ENCODE measurements around the gene BMP8B.
"Not testable (repeated sequence)": the region's sequence is repeated elsewhere in the genome, so short reads cannot be mapped to it uniquely, and the experiment has no call there.

The BMP8B gene

GRCh38 chr1:39788758-39789570, at the start of gene BMP8B:
BMP8B (minus strand) TSS chr1:39788865; CDS start chr1:39788485, 380 bp downstream.
- no peak for DNase-seq

DNA sequence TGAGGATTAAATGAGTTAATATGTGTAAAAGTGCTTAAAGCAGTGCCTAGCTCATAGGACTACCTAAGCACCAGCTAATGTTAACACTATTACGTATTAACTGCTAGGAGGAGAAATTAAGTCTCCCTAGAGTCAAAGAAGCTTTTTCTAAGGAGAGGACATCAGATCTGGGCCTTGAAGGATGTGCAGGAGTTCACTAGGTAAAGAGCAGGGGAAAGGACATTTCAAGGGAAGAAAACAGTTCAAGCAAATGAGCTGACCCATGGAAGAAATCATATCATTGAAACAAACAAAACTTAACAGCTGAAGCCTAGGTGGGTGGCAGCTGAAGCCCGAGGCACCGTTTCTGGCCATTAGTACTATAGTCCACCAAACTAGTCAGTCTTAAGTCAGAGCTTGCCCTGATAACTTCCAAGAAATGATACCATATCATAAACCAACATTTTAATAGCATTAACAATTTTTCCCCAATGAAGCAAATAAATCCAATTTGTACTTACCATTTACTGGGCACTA, 48.0 kb upstream of the BMP8B start:
- DNase-seq, result no peak

- DNase-seq, result no peak
These were observed 47.4 kb upstream of the BMP8B start for GRCh38 chr1:39835935-39836594.

DNA sequence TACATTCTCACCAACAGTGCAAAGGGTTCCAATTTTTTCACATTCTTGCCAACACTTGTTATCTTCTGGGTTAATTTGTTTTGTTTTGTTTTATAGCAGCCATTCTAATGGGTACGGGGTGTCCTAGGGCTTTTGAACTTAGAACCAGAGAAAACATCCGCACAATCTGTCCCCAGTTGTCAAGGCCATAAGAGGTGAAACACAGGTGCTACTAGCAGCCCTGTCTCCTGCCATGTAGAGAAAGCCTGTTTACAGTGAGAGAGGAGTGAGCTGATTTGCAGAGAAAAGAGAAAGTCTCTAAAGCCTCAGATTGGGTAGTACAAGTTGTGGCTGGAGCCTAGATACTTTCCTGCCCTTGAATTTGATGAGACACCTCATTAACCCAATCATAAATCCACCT, 46.4 kb upstream of the BMP8B start:
- no peak for DNase-seq

GRCh38 chr1:39833621-39834385, 45.1 kb upstream of the BMP8B start:
- DNase-seq, result no peak

DNA sequence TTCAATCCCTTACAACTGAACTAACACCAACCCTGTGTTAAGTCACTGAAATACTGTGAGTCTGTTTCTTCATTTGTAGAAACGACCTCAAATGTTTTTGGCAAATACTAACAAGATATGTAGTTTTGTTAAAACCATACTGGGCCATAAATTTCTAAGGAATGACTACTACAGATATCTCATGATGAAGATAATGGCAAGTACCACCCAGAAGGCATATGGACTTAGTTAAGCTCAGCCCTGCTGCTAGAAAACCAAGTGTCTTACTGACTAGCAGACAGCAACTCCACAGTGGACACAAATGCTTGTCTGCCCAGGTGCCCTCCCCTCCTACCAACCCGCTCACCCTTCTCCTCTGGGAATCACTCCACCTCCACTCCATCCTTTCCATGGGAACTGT, 44.5 kb upstream of the BMP8B start:
- no peak for DNase-seq

- DNase-seq, result no peak
These were observed 43.6 kb upstream of the BMP8B start for GRCh38 chr1:39832294-39832693.

DNA sequence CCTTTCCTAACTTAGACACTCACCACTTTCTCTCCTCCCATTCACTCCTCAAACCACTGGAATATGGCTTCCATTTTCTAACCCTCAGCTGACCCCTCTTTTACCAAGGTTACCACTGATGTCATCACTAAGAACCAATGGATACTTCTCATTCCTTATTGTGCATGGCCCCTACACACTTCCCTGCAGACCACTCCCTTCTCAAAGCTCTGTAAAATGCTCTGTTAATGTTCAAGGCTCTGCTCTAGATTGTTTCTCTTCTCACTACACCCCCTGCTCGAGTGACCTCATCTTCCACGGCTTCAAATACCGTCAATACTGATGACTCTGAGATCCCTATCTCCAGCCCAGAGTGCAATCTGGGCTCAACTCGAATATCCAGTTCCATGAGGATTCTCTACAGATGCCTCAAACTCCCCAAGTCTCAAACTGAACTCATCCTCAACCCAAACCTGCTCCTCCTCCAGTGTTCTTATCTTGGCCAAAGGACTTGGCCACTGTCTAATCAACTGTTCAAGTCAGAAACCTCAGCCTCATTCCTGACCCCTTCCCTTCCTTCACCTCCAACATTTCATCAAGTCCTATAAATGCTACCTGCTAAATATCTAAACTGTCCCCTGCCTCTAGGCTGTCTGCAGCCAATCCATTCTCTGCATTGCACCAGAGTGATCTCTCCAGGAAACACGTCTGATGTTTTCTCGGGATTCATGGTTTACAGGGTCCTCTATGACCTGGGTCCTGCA, 41.3 kb upstream of the BMP8B start:
- DNase-seq, result no peak

DNA sequence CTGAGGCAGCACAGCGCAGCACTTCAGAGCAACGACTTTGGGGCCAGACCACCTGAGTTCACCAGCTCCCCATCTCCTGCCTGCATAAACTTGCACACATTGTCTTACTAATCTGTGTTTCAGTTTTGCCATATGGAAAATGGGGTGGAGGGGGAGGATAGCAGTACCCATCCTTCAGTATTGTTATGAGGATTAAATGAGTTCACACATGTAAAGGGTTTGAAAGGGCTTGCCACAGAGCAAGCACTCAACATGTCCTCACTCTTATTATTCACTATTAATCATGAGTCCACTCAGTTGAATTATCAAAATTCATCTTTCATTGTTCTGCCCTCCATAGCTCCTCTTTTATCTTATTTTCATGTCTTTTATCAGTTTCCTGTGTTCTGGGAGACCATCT, 40.1 kb upstream of the BMP8B start:
- DNase-seq, result no peak

GRCh38 chr1:39828255-39828654, 39.6 kb upstream of the BMP8B start:
- DNase-seq, result not testable (repeated sequence)

DNA sequence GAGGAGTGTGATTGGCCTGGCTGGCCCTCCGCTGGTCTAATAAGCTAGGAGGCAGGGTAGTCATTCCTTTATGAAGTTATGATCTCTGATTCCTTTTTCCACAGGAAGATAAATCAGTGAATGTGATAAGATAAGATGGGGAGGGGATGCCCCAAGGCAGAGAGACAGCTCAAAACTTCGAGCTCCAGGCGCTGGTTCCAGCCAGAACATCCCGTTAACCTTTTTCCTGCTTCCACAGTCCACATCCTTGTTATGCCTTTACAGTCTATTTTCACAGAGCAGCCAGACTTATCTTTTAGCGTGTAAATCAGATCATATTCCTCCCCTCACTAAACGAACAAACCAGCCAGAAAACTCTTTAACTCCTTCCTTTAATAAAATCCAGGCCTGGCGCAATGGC, 38.5 kb upstream of the BMP8B start:
- no peak for DNase-seq

GRCh38 chr1:39826583-39826982, 37.9 kb upstream of the BMP8B start:
- no peak for DNase-seq

DNA sequence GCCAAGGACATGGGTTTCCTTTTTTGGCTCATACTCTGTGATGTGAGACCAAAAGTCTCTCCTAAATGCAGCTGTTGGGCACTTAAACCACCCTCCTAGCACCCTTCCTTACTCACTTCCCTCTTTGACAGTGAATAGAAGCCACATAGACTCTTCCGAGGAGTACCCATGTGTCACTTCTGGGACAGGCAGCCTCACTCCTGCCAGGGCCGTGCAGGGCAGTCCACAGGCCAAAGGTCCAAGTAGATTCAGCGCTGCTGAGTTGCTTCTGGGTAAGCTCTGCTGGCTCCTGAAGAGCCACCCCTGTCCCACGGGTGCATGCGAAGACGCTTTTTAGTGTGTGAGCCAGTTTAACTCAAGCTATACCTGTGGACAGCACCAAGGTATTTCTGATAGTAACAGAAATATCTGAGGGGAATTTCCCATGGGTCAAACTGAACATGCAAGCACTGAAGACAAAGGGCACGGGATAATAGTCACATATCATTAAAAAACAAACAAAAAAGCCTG, 36.8 kb upstream of the BMP8B start:
- no peak for DNase-seq

- DNase-seq, result not testable (repeated sequence)
These were observed 34.8 kb upstream of the BMP8B start for GRCh38 chr1:39823450-39823849.

DNA sequence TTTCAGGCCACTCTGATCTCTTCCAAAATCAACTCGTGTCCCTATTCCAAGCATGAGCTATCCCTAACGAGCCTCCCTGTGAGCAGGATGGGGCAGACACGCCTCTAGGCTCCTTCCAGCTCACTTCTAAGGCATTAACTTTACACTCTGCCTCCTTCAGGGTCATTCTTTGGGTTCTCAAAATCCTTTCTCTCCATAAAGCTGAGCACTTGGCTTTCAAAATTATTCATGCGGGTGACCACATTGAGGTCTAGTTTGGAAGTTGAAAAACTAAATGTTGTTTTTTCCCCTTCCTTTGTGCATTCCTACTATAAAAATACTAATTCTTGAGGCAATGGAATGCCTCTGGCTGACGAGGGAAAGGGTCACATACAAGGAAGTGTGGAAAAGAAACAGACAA, 33.5 kb upstream of the BMP8B start:
- DNase-seq, result no peak

GRCh38 chr1:39819091-39819812, 30.6 kb upstream of the BMP8B start:
- no peak for DNase-seq

GRCh38 chr1:39818482-39818881, 29.8 kb upstream of the BMP8B start:
- no peak for DNase-seq

- DNase-seq, result peak; percentile 51
These were observed 28.6 kb upstream of the BMP8B start for GRCh38 chr1:39817091-39817932.

DNA sequence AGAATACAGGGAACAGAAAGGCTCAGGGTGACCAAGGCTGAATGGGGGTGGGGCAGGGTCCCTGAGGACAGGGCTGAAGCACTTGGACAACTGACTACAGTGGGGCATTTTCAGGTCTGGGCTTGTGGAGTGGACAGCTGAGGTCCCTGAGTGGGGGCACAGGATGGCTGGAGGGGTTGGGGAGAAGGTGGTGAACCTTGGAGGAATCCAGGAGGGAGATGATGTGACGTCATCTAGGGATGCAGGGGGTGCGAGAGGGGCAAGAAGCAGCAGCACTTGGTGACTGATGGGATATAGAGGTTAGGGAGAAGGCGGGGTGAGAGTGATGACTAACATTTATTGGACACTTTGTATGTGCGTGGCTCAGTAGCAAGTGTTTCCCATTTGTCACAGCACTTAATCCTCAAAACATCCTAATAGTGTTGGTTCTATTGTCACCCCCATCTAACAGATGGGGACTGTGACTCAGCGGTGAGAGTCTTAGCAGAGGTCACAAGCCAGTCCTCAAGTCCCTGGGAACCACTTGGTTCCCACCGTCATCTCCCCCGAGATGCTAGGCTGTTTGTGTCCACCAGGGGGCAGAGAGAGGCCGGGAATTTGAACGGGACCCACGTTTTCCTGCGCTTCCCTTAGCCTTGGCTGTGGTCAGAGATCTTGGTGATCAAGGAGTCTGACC, 27.9 kb upstream of the BMP8B start:
- peak; percentile 58 for DNase-seq

GRCh38 chr1:39812913-39813312, 24.2 kb upstream of the BMP8B start:
- DNase-seq, result no peak
